Endothelial cell of umbilical vein (primary cell): Measurements from ENCODE around the gene PTPRO. TPM values are rescaled to one million over a fixed set of nuclear protein-coding genes. Genes with fewer than 3 reads are reported as not detected.

ENCODE experiments used
- BruUV-seq: library from RNA; stranded (reverse); fragments of 400-500 nt; replicated peaks from 2 replicates; lab custom pipeline; 2021; lab: Mats Ljungman, UMichigan
- CTCF ChIA-PET: fragments of 300-600, 350-600 bp; sonication (Branson Sonifier 250); formaldehyde crosslinking; loops from one replicate; lab custom pipeline; 2021; ENCODE audit warnings: antibody characterized with exemption, inconsistent platforms; lab: Charles Lee
- POLR2A ChIA-PET: fragments of 300-600, 350-600 bp; sonication (Branson Sonifier 250); formaldehyde crosslinking; loops from one replicate; lab custom pipeline; 2021; ENCODE audit warnings: antibody characterized with exemption, inconsistent platforms; lab: Charles Lee
- DNase-seq: peaks from one replicate; pipeline ENCODE4 v3.0.0-alpha.2; 2011; ENCODE audit warnings: low read depth, low spot score
- FAIRE-seq: peaks from 2 replicates; lab custom pipeline; 2011; peaks lifted over from hg19 to GRCh38; lab: Jason Lieb, UNC
- H2AFZ ChIP-seq: 2 replicates; pipeline ENCODE4 v1.6.0; 2012; ENCODE audit warnings: low read depth, low read length, control low read depth, inconsistent platforms
- H3K27ac ChIP-seq: 2 replicates; pipeline ENCODE4 v1.5.1; 2011; ENCODE audit warnings: low read depth, mild to moderate bottlenecking, control low read depth, low read length, moderate library complexity; ENCODE audit not compliant: insufficient read depth
- H3K27me3 ChIP-seq, 2 experiments: 2 replicates each; pipeline versions ENCODE4 v1.6.0 to v1.6.1; 2011; ENCODE audit warnings: low read length in 2 of 2, mixed read lengths in 1 of 2; ENCODE audit not compliant: control insufficient read depth in 2 of 2, insufficient read depth in 2 of 2
- H3K36me3 ChIP-seq, 2 experiments: 2 replicates in 1 of 2; 3 replicates in 1 of 2; pipeline ENCODE4 v1.5.1; 2011; ENCODE audit warnings: low read length in 2 of 2, mild to moderate bottlenecking in 1 of 2, moderate library complexity in 1 of 2; ENCODE audit not compliant: control insufficient read depth in 2 of 2, insufficient read depth in 2 of 2; ENCODE audit errors: extremely low read depth in 1 of 2
- H3K4me1 ChIP-seq: 3 replicates; pipeline ENCODE4 v1.5.1; 2011; ENCODE audit warnings: mild to moderate bottlenecking, low read length; ENCODE audit not compliant: control insufficient read depth, insufficient read depth; ENCODE audit errors: extremely low read depth
- H3K4me2 ChIP-seq: 2 replicates; pipeline ENCODE4 v1.6.1; 2011; ENCODE audit warnings: low read length, control low read depth, mixed read lengths; ENCODE audit not compliant: insufficient read depth
- H3K4me3 ChIP-seq, 3 experiments: fragments of 200-600 bp in 1 of 3; sonication (generic), shearing (Covaris generic) in 1 of 3; replicated peaks in 1 of 3; 2 replicates each; pipeline ENCODE4 v1.5.1; 2011 to 2016; ENCODE audit warnings: control low read depth in 3 of 3, low read length in 3 of 3, mild to moderate bottlenecking in 2 of 3, inconsistent platforms in 1 of 3, low read depth in 1 of 3, moderate library complexity in 1 of 3; ENCODE audit not compliant: insufficient read depth in 1 of 3
- H3K79me2 ChIP-seq: 2 replicates; pipeline ENCODE4 v1.6.0; 2012; ENCODE audit warnings: low read length, inconsistent platforms; ENCODE audit not compliant: control insufficient read depth, insufficient read depth
- H3K9ac ChIP-seq: replicated peaks from 2 replicates; pipeline ENCODE3; 2011; ENCODE audit warnings: low read length, control low read depth; ENCODE audit not compliant: insufficient read depth; ENCODE audit errors: extremely low read depth
- H3K9me1 ChIP-seq: replicated peaks from 3 replicates; pipeline ENCODE4 v1.6.0; 2011; ENCODE audit warnings: mild to moderate bottlenecking, low read length; ENCODE audit not compliant: control insufficient read depth, insufficient read depth; ENCODE audit errors: extremely low read depth
- H3K9me3 ChIP-seq: replicated peaks from 2 replicates; pipeline ENCODE4 v1.5.1; 2012; ENCODE audit warnings: low read length, inconsistent platforms; ENCODE audit not compliant: control insufficient read depth, insufficient read depth
- H4K20me1 ChIP-seq: replicated peaks from 2 replicates; pipeline ENCODE3; 2011; ENCODE audit warnings: mild to moderate bottlenecking, low read length; ENCODE audit not compliant: control insufficient read depth, insufficient read depth; ENCODE audit errors: extremely low read depth
- EZH2 ChIP-seq: IDR thresholded peaks from 2 replicates; pipeline ENCODE4 v1.6.1; 2012; ENCODE audit warnings: borderline replicate concordance, low read depth, mild to moderate bottlenecking, moderate library complexity, low read length, inconsistent platforms; ENCODE audit not compliant: severe bottlenecking
- GATA2 ChIP-seq: IDR thresholded peaks from 2 replicates; pipeline ENCODE4 v1.7.0; 2011; ENCODE audit warnings: low read depth, mild to moderate bottlenecking, moderate library complexity, mixed read lengths, low read length; ENCODE audit not compliant: insufficient read length, insufficient read depth
- JUN ChIP-seq: IDR thresholded peaks from 2 replicates; pipeline ENCODE4 v1.6.1; 2011; ENCODE audit warnings: borderline replicate concordance, low read depth; ENCODE audit not compliant: insufficient read length, insufficient read depth
- POLR2A ChIP-seq: IDR thresholded peaks from 2 replicates; pipeline ENCODE4 v1.6.1; 2012; ENCODE audit warnings: low read depth, mild to moderate bottlenecking, control low read depth, low read length
- POLR2AphosphoS5 ChIP-seq: IDR thresholded peaks from 2 replicates; pipeline ENCODE4 v1.6.1; 2012; ENCODE audit warnings: low read depth, mild to moderate bottlenecking, control low read depth, low read length, moderate library complexity; ENCODE audit not compliant: insufficient read depth
- dilution Hi-C: fragments of 300-500 bp; cut with MboI; formaldehyde crosslinking; loops from one replicate; pipeline ENCODE4 v1.15.0; 2019; ENCODE audit warnings: low sequenced_read_pairs; ENCODE audit not compliant: extremely low pct_ligation_motif_present
- intact Hi-C: fragments of 100-400 bp; cut with micrococcal nuclease; formaldehyde crosslinking; loops from one replicate; pipeline ENCODE4 v1.10.0; 2022
- polyA plus RNA-seq, 4 experiments: library from polyadenylated mRNA; depleted of rRNA in 3 of 4; stranded (reverse) in 3 of 4; unstranded in 1 of 4; fragments of >200 nt; gene quantifications; 2 replicates each; pipeline versions ENCODE4 v1.2.1 to v1.2.3, GENCODE V29; 2011 to 2012; ENCODE audit warnings: missing spikeins in 1 of 4
- total RNA-seq: library from RNA; stranded (reverse); gene quantifications from 2 replicates; pipeline ENCODE4 v1.2.3, GENCODE V29; 2021
- TF ChIP-seq, protein P1 (sequence below), 2 donors: IDR thresholded peaks; 1 replicate in 1 of 2; 2 replicates in 1 of 2; pipeline ENCODE4 v1.5.1; 2011; ENCODE audit warnings: low read length in 2 of 2, mild to moderate bottlenecking in 2 of 2, moderate library complexity in 2 of 2, control low read depth in 1 of 2, inconsistent platforms in 1 of 2, low read depth in 1 of 2; ENCODE audit not compliant: insufficient read depth in 1 of 2; ENCODE audit errors: extremely low read depth in 1 of 2
- TF ChIP-seq, protein P2 (sequence below): IDR thresholded peaks from 2 replicates; pipeline ENCODE4 v1.6.1; 2011; ENCODE audit not compliant: insufficient read depth, insufficient read length

PTPRO gene
- total and polyA plus RNA-seq, 2 donors (not counting 3 experiments of a cell fraction or from before 2014, with no cell fraction given), result not detected

DNA sequence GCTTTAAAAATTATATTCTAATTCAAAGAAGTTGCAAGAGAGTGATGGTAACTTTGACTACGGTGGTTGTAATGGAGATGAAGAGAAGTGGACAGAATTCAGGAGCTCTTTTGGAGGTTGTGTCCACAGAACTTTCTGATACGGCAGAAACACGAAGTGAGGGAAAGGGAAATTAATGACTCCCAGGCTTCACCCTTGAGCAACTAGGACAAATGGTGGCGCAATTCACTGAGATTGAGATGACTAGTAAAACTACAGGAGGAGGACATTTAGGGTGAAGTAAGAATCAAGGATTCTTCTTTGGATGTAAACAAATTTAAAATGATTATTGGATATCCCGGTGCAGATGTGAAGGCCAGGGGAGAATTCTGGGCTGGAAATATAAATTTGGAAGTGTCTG, 212.6 kb downstream of the PTPRO start:
- Histone ChIP-seq H2AFZ (no peak overlapping the region), H3K27ac (no peak overlapping the region), H3K9me3 (no peaks in the 10 kb centered on the region), H3K4me1 (no peaks in the 10 kb centered on the region), H3K4me2 (no peak overlapping the region), H3K9me1 (no peaks in the 10 kb centered on the region), H3K4me3 (no peak overlapping the region), H3K79me2 (no peaks in the 10 kb centered on the region), H3K36me3 (no peaks in the 10 kb centered on the region), H4K20me1 (no peaks in the 10 kb centered on the region), H3K27me3 (peaks cover 0 to 3% of the 10 kb centered on the region in 2 experiments), H3K9ac (no peak overlapping the region)
- DNase-seq (no peak), FAIRE-seq (no peak)
- no peak for TF ChIP-seq POLR2A
- TF ChIP-seq POLR2AphosphoS5, result no peak
- TF ChIP-seq, protein P1, sequence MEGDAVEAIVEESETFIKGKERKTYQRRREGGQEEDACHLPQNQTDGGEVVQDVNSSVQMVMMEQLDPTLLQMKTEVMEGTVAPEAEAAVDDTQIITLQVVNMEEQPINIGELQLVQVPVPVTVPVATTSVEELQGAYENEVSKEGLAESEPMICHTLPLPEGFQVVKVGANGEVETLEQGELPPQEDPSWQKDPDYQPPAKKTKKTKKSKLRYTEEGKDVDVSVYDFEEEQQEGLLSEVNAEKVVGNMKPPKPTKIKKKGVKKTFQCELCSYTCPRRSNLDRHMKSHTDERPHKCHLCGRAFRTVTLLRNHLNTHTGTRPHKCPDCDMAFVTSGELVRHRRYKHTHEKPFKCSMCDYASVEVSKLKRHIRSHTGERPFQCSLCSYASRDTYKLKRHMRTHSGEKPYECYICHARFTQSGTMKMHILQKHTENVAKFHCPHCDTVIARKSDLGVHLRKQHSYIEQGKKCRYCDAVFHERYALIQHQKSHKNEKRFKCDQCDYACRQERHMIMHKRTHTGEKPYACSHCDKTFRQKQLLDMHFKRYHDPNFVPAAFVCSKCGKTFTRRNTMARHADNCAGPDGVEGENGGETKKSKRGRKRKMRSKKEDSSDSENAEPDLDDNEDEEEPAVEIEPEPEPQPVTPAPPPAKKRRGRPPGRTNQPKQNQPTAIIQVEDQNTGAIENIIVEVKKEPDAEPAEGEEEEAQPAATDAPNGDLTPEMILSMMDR (IDR thresholded peaks at IDR 0.05; ENCODE audit: extremely low read depth in 1 of 2, insufficient read depth in 1 of 2, low read depth in 1 of 2, low read length in 2 of 2), result no peak
- TF ChIP-seq, protein P2, sequence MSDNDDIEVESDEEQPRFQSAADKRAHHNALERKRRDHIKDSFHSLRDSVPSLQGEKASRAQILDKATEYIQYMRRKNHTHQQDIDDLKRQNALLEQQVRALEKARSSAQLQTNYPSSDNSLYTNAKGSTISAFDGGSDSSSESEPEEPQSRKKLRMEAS, result no peak
- TF ChIP-seq EZH2, result no peak
- TF ChIP-seq JUN, result no peak
- TF ChIP-seq GATA2, result no peak
- intact Hi-C loops, result no loop called here
- no TSS peak for BruUV-seq
- dilution Hi-C loops, result no loop called here
- ChIA-PET CTCF (interaction anchor here (0.7 to 7.0 kb wide), 10 partner anchors 9 to 363 kb away, joined by 3 to 202 read pairs (median 4); partner anchors contain the start of gene RERG), POLR2A (no interaction called here)
